GM12874 (cell line): Measurements from ENCODE around the gene RPUSD3.

Experiments
- TF ChIP-seq, protein P1 (sequence below): IDR thresholded peaks from 2 replicates; pipeline ENCODE4 v1.5.1; 2011; ENCODE audit warnings: low read depth, mild to moderate bottlenecking, control low read depth, low read length, moderate library complexity; ENCODE audit not compliant: insufficient read depth

Gene RPUSD3

DNA sequence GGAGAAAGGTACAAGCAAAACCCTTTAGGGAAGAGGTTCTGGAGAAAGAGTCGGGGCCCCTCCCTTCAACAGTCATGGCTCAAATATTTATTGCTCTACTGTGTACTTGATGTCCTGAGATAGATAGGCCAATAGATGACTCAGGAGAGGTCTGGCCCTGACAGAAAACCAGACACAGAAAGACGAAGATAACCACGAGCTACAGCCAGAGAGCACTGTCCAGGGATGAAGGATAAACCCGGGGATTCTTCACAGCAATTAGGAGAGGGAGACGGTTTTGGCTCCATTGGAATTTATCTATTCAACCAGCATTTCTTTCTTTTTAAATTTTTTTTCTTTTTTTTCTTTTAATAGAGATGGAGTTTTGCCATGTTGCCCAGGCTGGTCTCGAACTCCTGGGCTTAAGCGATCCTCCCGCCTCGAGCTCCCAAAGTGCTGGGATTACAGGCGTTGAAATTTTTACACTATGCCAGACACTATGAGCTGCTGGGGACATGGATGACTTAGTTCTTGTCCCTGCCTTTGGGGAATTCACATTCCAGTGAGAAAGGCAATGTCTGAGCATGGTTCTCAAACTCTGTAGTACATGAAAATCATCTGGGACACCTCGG is 40.9 kb upstream of the RPUSD3 start:
- TF ChIP-seq, protein P1, sequence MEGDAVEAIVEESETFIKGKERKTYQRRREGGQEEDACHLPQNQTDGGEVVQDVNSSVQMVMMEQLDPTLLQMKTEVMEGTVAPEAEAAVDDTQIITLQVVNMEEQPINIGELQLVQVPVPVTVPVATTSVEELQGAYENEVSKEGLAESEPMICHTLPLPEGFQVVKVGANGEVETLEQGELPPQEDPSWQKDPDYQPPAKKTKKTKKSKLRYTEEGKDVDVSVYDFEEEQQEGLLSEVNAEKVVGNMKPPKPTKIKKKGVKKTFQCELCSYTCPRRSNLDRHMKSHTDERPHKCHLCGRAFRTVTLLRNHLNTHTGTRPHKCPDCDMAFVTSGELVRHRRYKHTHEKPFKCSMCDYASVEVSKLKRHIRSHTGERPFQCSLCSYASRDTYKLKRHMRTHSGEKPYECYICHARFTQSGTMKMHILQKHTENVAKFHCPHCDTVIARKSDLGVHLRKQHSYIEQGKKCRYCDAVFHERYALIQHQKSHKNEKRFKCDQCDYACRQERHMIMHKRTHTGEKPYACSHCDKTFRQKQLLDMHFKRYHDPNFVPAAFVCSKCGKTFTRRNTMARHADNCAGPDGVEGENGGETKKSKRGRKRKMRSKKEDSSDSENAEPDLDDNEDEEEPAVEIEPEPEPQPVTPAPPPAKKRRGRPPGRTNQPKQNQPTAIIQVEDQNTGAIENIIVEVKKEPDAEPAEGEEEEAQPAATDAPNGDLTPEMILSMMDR = no peak

DNA sequence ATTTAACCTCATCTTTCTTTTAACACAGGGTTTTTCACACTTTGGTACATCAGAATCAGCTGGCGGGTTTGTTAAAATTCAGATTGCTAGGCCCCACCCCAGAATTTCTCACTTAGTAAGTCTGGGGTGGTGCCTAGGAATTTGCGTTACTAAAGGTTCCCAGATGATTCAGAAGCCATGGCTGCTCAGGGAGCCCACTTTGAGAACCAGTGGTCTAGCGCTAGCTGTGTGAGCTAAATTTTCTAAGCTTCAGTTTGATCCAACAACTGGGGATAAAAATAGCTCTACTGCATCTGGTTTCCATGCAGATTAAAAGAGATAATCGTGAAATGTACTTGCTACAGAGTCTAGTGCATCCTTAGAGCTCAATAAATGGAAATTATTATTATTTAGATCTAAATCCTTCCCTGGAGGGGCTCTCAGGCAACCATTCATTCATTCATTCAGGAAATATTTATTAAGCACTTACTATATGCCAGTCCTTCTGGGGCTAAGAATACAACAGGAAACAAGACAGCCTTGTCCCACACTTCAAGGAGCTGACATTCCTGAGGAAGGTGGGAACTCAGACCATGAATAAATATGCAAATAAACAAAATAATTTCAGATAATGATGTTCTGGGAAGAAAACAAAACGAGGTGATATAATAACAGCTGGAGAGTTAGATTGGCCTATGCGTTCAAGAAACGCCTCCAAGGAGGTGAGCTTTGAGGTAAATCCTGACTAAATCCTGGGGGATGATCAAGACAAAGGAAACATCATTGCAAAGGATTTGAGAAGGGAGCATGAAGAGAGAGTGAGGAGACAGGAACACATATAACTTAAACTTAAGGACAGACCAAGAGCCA is 40.1 kb upstream of the RPUSD3 start:
- TF ChIP-seq, protein P1 = no peak

DNA sequence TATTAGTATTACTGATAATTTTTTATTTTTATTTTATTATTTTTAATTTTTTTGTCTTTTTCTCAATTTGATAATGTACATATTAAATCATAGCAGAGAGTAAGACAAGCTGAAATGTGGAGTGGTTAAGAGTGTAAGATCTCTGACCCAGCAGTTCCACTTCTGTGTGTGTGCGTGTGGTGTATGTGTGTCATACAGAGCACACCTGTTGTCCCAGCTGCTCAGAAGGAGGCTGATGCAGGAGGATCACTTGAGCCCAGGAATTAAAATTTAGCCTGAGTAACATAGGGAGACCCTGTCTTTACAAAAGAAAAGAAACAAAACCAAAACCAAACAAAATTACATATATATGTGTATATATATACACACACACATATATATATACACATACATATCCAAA is 37.6 kb upstream of the RPUSD3 start:
- TF ChIP-seq, protein P1 = no peak

DNA sequence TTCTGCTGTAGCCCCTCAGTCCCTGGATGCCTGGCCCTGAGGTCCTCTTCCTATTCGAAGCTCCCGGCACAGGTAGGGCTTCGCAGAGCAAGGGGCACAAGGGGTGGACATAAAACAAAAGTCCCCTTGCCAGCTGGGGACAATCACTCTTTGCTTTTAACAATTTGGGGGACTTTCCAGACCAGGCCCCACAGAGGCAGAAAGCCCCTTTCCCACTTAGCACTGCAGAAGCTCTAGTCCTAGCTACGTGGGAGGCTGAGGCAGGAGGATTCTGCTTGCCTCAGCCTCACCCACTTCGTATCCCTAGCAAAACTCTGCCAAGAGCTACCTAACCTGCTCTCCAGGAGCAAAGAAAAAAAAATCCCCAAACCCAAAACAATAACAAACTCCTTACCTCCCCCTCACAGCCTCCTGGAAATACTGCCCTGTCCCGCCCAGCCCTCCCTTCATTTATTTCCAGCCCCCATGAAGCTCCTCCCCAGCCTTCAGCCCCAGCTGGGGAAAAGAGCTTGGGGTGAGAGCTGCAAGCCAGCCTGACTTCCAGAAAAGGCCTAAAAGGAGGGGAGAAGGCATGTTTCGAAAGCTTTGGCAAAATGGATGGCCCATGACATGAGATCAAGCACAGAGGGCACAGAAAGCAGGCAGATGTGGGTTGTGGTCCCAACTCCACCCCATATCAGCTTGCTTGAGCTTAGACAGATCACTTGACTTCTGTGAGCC is 36.2 kb upstream of the RPUSD3 start, which contains the start of gene CIDEC:
TSS of gene CIDEC (minus strand) at position 424 of the 720 bp plus-strand sequence. CDS start 1,767 bp downstream, outside the sequence.
- TF ChIP-seq, protein P1 = no peak

DNA sequence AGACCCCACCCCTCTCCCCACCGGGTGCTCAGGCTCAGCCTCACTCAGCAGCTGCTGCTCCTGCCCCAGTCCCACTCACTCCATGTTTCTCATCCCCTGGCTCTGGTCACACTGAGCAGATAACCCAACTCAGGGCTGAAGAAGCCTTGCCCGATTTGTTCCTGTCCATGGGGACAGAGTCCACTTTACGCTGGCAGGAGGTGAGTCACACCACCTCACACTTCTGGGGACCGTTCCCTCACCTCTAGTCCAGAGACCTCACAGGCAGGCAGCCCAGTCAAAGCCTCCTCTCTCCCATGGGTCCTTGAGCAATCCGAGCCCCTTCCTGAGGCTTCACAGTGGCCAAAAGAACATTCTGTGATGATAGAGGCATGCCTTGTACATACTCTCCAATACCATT is 34.9 kb upstream of the RPUSD3 start:
- TF ChIP-seq, protein P1 = no peak

DNA sequence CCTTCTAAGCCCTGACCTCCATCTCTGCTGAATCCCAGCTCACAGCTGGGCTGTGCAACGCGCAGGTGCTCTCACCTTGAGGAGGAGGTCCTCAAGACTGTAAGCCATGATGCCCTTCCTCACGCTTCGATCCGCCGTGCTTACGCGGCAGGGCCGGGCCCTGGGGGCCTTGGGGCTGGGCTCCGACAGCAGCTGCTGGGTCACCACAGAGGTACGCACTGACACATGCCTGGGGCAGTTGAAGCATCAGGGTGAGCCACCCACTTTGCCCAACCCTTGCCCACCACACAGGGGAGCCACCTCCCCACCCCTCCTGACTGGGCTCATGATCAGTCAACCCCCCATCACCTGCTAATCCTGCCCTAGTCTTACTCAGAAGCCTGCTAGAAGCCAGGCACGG is 33.2 kb upstream of the RPUSD3 start:
- TF ChIP-seq, protein P1 = no peak

DNA sequence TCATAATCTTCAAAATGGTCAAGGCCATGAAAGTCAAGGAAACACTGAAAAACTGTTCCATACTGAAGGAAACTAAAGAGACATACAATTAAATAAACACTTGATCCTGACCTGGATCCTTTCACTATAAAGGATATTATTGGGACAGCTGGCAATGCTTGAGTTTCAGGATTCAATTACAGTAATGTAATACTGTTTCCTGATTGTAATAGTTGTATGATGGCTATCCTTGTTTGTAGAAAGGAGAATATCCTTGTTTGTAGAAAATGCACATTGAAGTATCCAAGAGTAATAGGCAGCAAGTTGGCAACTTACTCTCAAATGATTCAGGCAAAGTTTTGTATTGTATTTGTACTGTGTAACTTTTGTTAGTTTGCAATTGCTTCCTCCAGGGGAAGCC is 31.6 kb upstream of the RPUSD3 start:
- TF ChIP-seq, protein P1 = no peak
